ENCODE data around the gene PEX19. TPM values are rescaled to one million over a fixed set of nuclear protein-coding genes. Genes with fewer than 3 reads are reported as not detected.

Gene PEX19
- total and polyA plus RNA-seq, 2 donors (not counting 1 experiment from before 2014, with no cell fraction given): 72.8 to 77.4 TPM

- no peak for TF ChIP-seq EZH2 (IDR thresholded peaks at IDR 0.05; ENCODE audit: low read length, missing control alignments)
- Histone ChIP-seq H3K36me3 (ENCODE audit: control insufficient read depth, insufficient read depth, low read length) (no peaks in the 10 kb centered on the region), H2AFZ (ENCODE audit: low read length) (no peak overlapping the region), H3K4me1 (ENCODE audit: control insufficient read depth, extremely low read depth, insufficient read depth, low read length) (no peaks in the 10 kb centered on the region), H3K4me3 (replicated peaks in 1 of 4; ENCODE audit: control extremely low read depth in 1 of 4, insufficient read depth in 1 of 4, low read depth in 3 of 4, low read length in 4 of 4) (no peak overlapping the region), H3K9me3 (ENCODE audit: control insufficient read depth, insufficient read depth, low read depth, low read length) (no peaks in the 10 kb centered on the region), H3K27me3 (ENCODE audit: control insufficient read depth, insufficient read depth, low read length) (no peaks in the 10 kb centered on the region), H3K4me2 (ENCODE audit: extremely low read depth, insufficient read depth, low read length) (no peak overlapping the region), H3K79me2 (ENCODE audit: control insufficient read depth, insufficient read depth, low read length) (peaks cover 13% of the 10 kb centered on the region), H3K27ac (ENCODE audit: insufficient read depth, low read length) (no peak overlapping the region), H4K20me1 (ENCODE audit: control insufficient read depth, extremely low read depth, insufficient read depth, low read length) (no peaks in the 10 kb centered on the region), H3K9ac (ENCODE audit: insufficient read depth, low read length) (no peak overlapping the region)
- DNase-seq (ENCODE audit: low read depth in 2 of 2): no peak
Observed at GRCh38 chr1:160251011-160251410, 33.9 kb downstream of the PEX19 start.

GRCh38 chr1:160247053-160247452 is 37.9 kb downstream of the PEX19 start:
- H3K27ac ChIP-seq (ENCODE audit: insufficient read depth, low read length): no peak overlapping the region
- no peak for DNase-seq (ENCODE audit: low read depth in 2 of 2)
- H3K27me3 ChIP-seq (ENCODE audit: control insufficient read depth, insufficient read depth, low read length): no peaks in the 10 kb centered on the region
- no peak overlapping the region for H3K9ac ChIP-seq (ENCODE audit: insufficient read depth, low read length)
- H2AFZ ChIP-seq (ENCODE audit: low read length): no peak overlapping the region
- H3K9me3 ChIP-seq (ENCODE audit: control insufficient read depth, insufficient read depth, low read depth, low read length): no peaks in the 10 kb centered on the region
- no peak overlapping the region for H3K4me3 ChIP-seq (replicated peaks in 1 of 4; ENCODE audit: control extremely low read depth in 1 of 4, insufficient read depth in 1 of 4, low read depth in 3 of 4, low read length in 4 of 4)
- TF ChIP-seq EZH2 (IDR thresholded peaks at IDR 0.05; ENCODE audit: low read length, missing control alignments) (no peak), CTCF (conservative IDR thresholded peaks at IDR 0.05 in 1 of 2, IDR thresholded peaks at IDR 0.05 in 1 of 2; ENCODE audit: low read depth in 1 of 2, low read length in 2 of 2) (no peak)
- H3K4me1 ChIP-seq (ENCODE audit: control insufficient read depth, extremely low read depth, insufficient read depth, low read length): no peaks in the 10 kb centered on the region
- H3K36me3 ChIP-seq (ENCODE audit: control insufficient read depth, insufficient read depth, low read length): no peaks in the 10 kb centered on the region
- H4K20me1 ChIP-seq (ENCODE audit: control insufficient read depth, extremely low read depth, insufficient read depth, low read length): no peaks in the 10 kb centered on the region
- H3K79me2 ChIP-seq (ENCODE audit: control insufficient read depth, insufficient read depth, low read length): peaks cover 16% of the 10 kb centered on the region
- no peak overlapping the region for H3K4me2 ChIP-seq (ENCODE audit: extremely low read depth, insufficient read depth, low read length)

GRCh38 chr1:160245434-160245833 is 39.5 kb downstream of the PEX19 start:
- no peak overlapping the region for H3K4me3 ChIP-seq (replicated peaks in 1 of 4; ENCODE audit: control extremely low read depth in 1 of 4, insufficient read depth in 1 of 4, low read depth in 3 of 4, low read length in 4 of 4)
- no peak for TF ChIP-seq CTCF (conservative IDR thresholded peaks at IDR 0.05 in 1 of 2, IDR thresholded peaks at IDR 0.05 in 1 of 2; ENCODE audit: low read depth in 1 of 2, low read length in 2 of 2)
- no peak for TF ChIP-seq EZH2 (IDR thresholded peaks at IDR 0.05; ENCODE audit: low read length, missing control alignments)

More at GRCh38 chr1:160245434-160245833, 39.5 kb downstream of the PEX19 start:
- no peak overlapping the region for H3K4me2 ChIP-seq (ENCODE audit: extremely low read depth, insufficient read depth, low read length)
- no peak overlapping the region for H3K27ac ChIP-seq (ENCODE audit: insufficient read depth, low read length)
- no peaks in the 10 kb centered on the region for H3K36me3 ChIP-seq (ENCODE audit: control insufficient read depth, insufficient read depth, low read length)
- no peaks in the 10 kb centered on the region for H3K27me3 ChIP-seq (ENCODE audit: control insufficient read depth, insufficient read depth, low read length)
- H4K20me1 ChIP-seq (ENCODE audit: control insufficient read depth, extremely low read depth, insufficient read depth, low read length): no peaks in the 10 kb centered on the region
- H2AFZ ChIP-seq (ENCODE audit: low read length): no peak overlapping the region
- H3K9me3 ChIP-seq (ENCODE audit: control insufficient read depth, insufficient read depth, low read depth, low read length): no peaks in the 10 kb centered on the region
- DNase-seq (ENCODE audit: low read depth in 2 of 2): no peak
- H3K9ac ChIP-seq (ENCODE audit: insufficient read depth, low read length): no peak overlapping the region
- no peaks in the 10 kb centered on the region for H3K4me1 ChIP-seq (ENCODE audit: control insufficient read depth, extremely low read depth, insufficient read depth, low read length)
- peaks cover 13% of the 10 kb centered on the region for H3K79me2 ChIP-seq (ENCODE audit: control insufficient read depth, insufficient read depth, low read length)
